ENCODE measurements around the gene ALS2. TPM values are rescaled to one million over a fixed set of nuclear protein-coding genes. Genes with fewer than 3 reads are reported as not detected.

The ALS2 gene
- total RNA-seq, 1 experiment from 2014 or later = 47.5 TPM

- ChIA-PET CTCF (no interaction called here), POLR2A (no interaction called here)
- intact Hi-C loops (cut with micrococcal nuclease; ENCODE audit: unreplicated experiment) = loop anchor here (2.0 to 10.0 kb wide), 2 partner anchors 63 to 237 kb away; partner anchors contain the start of gene FZD7
- no peaks in the 10 kb centered on the region for H3K36me3 ChIP-seq (ENCODE audit: control insufficient read depth, insufficient read depth, low read length)
- H3K9me3 ChIP-seq (ENCODE audit: control insufficient read depth, insufficient read depth, low read depth, low read length) = no peaks in the 10 kb centered on the region; the same call in 1 of the 2 replicates
- peak overlapping the region; percentile 7 to 35; a peak in 3 of 4 replicates for H3K4me3 ChIP-seq (ENCODE audit: low read depth in 2 of 2, low read length in 2 of 2)
- ATAC-seq = no peak; the same call in 1 of the 2 replicates
- peaks cover 29% of the 10 kb centered on the region for H3K4me1 ChIP-seq (ENCODE audit: control insufficient read depth, insufficient read depth, low read length)
- peak; percentile 45 for DNase-seq (ENCODE audit: low read depth, low spot score)
- BruUV-seq (replicated peaks) = TSS peak; percentile 86
- TF ChIP-seq CTCF (IDR thresholded peaks at IDR 0.05) = no peak
- in situ Hi-C loops (cut with HindIII; ENCODE audit: low pct_unique_long_range_greater_than_20kb, low sequenced_read_pairs) = no loop called here
- H3K27ac ChIP-seq (ENCODE audit: low read length) = peak overlapping the region; percentile 93
- no peaks in the 10 kb centered on the region for H3K27me3 ChIP-seq (ENCODE audit: control insufficient read depth, insufficient read depth, low read length)
Measured at GRCh38 chr2:201797175-201797840, 16.6 kb upstream of the ALS2 start.

- POLR2A ChIA-PET = no interaction called here
- peak overlapping the region; percentile 93 for H3K27ac ChIP-seq (ENCODE audit: low read length)
- no TSS peak for BruUV-seq (replicated peaks)
- H3K4me3 ChIP-seq (ENCODE audit: low read depth in 2 of 2, low read length in 2 of 2) = no peak overlapping the region
- intact Hi-C loops (cut with micrococcal nuclease; ENCODE audit: unreplicated experiment) (loop anchor here (1.0 to 10.0 kb wide), 3 partner anchors 64 to 382 kb away; partner anchors contain the start of gene FZD7), in situ Hi-C loops (cut with HindIII; ENCODE audit: low pct_unique_long_range_greater_than_20kb, low sequenced_read_pairs) (no loop called here)
- DNase-seq (ENCODE audit: low read depth, low spot score) = peak; percentile 8
- H3K36me3 ChIP-seq (ENCODE audit: control insufficient read depth, insufficient read depth, low read length) = no peaks in the 10 kb centered on the region
- peaks cover 29% of the 10 kb centered on the region for H3K4me1 ChIP-seq (ENCODE audit: control insufficient read depth, insufficient read depth, low read length)
- TF ChIP-seq CTCF (IDR thresholded peaks at IDR 0.05) (no peak), REST (IDR thresholded peaks at IDR 0.05; ENCODE audit: insufficient read depth in 1 of 2, low read depth in 2 of 2, low read length in 1 of 2) (no peak), POLR2AphosphoS5 (IDR thresholded peaks at IDR 0.05; ENCODE audit: low read depth, low read length) (no peak), TCF7L2 (IDR thresholded peaks at IDR 0.05; ENCODE audit: low read depth, low read length) (no peak), SIN3A (IDR thresholded peaks at IDR 0.05; ENCODE audit: borderline replicate concordance, insufficient read depth, low read depth, low read length) (no peak)
- no peaks in the 10 kb centered on the region for H3K27me3 ChIP-seq (ENCODE audit: control insufficient read depth, insufficient read depth, low read length)
- CTCF ChIA-PET = no interaction called here
- no peaks in the 10 kb centered on the region; the same call in 1 of the 2 replicates for H3K9me3 ChIP-seq (ENCODE audit: control insufficient read depth, insufficient read depth, low read depth, low read length)
- no peak for ATAC-seq
Measured at GRCh38 chr2:201796478-201796865, 15.7 kb upstream of the ALS2 start.

All from Panc1 (cell line).